Measurements from ENCODE around the gene ESYT2.
A peak's percentile ranks its signal among the peaks of the same experiment; 100 is the strongest.

The ESYT2 gene

GRCh38 chr7:158766570-158767281 lies 62.6 kb downstream of the ESYT2 start:
- DNase-seq (ENCODE audit: low read depth) = no peak

GRCh38 chr7:158765020-158765419 lies 64.3 kb downstream of the ESYT2 start:
- DNase-seq (ENCODE audit: low read depth) = no peak

GRCh38 chr7:158763454-158764033 lies 65.8 kb downstream of the ESYT2 start:
- no peak for DNase-seq (ENCODE audit: low read depth)

DNA sequence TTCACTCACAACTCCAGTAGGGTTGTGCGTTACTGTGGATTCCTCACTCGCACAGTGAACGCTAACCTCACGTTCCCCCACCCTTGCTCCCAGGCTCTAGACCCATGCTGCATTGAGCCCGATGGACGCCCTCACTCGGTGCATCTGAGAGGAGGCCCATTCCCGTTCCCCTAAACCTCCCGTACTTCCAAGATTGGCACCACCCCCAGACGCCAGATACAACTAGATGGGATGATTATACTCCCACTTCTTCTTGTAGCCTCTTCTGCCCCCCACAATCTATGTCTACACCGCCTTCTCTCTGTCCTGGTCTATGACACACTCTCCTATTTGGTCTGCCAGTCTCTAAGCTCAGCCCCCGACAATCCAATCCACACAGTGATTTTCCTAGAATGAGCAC lies 67.4 kb downstream of the ESYT2 start:
- no peak for DNase-seq (ENCODE audit: low read depth)

- no peak for DNase-seq (ENCODE audit: low read depth)
These were observed 68.4 kb downstream of the ESYT2 start for GRCh38 chr7:158760936-158761335.

- no peak for DNase-seq (ENCODE audit: low read depth)
These were observed 68.9 kb downstream of the ESYT2 start for GRCh38 chr7:158760445-158760764.

DNA sequence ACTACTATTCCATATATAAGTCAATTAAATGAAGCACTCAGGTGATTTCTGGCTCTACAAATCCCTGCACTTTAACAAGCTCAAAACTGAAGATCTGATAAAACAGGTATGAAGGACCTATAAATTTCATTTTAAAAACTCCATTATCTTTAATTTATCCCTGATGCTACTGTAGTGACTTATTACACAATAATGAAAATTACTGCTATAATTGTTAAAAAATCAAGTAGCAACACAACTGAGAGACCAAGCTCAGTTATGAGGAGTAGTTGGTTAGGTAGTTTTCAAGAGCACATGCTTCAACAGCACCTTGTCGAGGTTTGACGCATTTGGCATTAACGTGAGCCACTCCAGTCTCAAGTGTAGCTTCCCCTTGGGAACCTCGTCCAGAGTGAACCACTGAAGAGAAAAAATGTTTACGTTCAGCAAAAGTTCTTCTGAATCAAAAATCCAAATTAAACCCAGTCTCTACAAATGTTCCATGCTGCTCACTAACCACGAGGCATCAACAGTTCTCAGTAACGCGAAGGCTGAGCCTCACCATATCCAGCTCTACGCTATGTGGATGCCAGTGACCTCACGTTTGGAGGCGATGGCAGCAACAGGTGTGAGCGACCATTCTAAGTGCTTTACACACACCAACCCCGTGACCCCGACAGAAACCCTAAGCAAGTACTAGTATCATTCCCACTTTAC lies 69.4 kb downstream of the ESYT2 start:
- DNase-seq (ENCODE audit: low read depth) = no peak

GRCh38 chr7:158759245-158759614 lies 70.1 kb downstream of the ESYT2 start:
- DNase-seq (ENCODE audit: low read depth) = no peak

DNA sequence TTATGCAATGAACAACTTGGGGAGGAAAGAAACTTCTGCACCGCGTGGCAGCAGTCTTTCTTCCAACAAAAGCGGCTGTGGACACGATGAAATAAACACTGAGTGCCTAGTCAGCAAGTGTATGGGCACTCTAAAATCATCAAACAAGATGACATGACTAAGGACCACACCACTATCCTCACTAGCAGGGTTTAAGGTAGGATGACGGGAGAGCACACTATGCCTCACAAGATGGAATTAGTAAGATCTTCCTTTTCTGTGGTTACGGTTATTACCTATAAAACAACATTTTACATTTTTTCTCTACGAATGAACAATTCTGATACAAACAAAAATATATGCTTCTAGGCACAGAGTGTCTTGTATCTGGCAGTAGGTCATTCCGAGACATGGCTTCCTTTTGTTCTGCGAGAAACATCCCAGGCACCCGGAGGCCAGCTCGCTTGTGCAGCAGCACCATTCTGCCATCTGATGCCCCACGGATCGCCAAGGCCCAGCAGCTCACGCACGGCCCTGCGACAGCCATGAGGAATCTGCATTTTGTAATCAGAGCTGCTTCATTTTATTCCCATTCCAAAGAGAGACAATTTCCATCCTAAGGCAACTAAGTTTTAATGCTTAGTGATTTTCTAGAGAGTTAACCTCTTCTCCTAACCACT lies 70.6 kb downstream of the ESYT2 start:
- no peak for DNase-seq (ENCODE audit: low read depth)

GRCh38 chr7:158757404-158757989 lies 71.8 kb downstream of the ESYT2 start:
- no peak for DNase-seq (ENCODE audit: low read depth)

GRCh38 chr7:158754746-158755444 lies 74.4 kb downstream of the ESYT2 start:
- DNase-seq (ENCODE audit: low read depth) = peak; percentile 45

- no peak for DNase-seq (ENCODE audit: low read depth)
These were observed 75.4 kb downstream of the ESYT2 start for GRCh38 chr7:158753900-158754299.

- no peak for DNase-seq (ENCODE audit: low read depth)
These were observed 77.6 kb downstream of the ESYT2 start for GRCh38 chr7:158751751-158752150.

- no peak for DNase-seq (ENCODE audit: low read depth)
These were observed 78.1 kb downstream of the ESYT2 start for GRCh38 chr7:158751199-158751598.

DNA sequence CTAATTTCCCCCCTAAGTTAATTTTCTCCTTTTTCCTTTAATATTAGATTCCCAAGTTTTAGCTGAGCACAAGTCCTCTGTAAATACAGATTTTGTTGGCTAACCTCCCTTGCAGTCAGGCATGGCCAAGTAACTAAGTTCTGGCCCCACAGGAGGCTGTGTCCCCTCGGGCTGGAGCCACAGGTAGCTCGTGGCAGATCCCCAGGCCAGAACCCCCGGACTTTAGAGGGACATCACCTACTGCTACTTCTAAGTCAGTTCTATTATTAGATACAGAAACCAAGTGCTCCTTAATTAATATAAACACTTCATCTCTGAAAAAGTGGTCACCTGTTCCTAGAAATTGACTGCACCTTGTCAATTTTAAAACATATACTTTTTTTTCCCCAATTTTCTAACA lies 78.6 kb downstream of the ESYT2 start:
- no peak for DNase-seq (ENCODE audit: low read depth)

- DNase-seq (ENCODE audit: low read depth) = no peak
These were observed 79.9 kb downstream of the ESYT2 start for GRCh38 chr7:158749396-158749795.

DNA sequence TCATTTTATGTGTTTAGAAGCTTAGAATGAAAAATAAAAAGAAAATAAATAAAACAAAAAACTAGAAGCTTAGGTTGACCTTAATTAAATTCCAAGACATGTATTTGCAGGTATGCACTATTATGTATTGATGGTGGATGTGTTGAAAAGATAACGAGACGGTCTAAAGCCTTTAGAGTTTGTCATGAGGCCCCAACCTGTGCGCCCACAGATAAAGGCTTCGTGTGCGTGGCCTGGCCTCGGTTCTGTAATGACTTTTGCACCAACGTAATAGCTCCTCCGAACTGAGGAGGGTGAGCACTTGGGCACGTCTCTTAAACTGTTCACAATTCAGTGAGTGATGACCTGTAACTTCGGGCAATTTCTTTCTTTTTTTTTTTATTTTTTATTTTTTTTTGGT lies 81.0 kb downstream of the ESYT2 start:
- no peak for DNase-seq (ENCODE audit: low read depth)

GRCh38 chr7:158747408-158747807 lies 81.9 kb downstream of the ESYT2 start:
- DNase-seq (ENCODE audit: low read depth) = no peak

DNA sequence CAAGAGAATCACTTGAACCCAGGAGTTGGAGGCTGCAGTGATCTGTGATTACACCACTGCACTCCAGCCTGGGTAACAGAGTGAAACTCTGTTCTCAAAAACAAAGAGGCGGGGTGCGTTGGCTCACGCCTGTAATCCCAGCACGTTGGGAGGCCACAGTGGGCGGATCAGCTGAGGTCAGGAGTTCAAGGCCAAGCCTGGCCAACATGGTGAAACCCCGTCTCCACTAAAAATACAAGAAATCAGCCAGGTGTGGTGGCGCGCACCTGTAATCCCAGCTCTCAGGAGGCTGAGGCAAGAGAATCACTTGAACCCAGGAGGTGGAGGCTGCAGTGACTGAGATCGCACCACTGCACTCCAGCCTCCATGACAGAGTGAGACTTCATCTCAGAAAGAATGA lies 82.4 kb downstream of the ESYT2 start:
- DNase-seq (ENCODE audit: low read depth) = no peak

GRCh38 chr7:158745057-158745715 lies 84.1 kb downstream of the ESYT2 start:
- no peak for DNase-seq (ENCODE audit: low read depth)

DNA sequence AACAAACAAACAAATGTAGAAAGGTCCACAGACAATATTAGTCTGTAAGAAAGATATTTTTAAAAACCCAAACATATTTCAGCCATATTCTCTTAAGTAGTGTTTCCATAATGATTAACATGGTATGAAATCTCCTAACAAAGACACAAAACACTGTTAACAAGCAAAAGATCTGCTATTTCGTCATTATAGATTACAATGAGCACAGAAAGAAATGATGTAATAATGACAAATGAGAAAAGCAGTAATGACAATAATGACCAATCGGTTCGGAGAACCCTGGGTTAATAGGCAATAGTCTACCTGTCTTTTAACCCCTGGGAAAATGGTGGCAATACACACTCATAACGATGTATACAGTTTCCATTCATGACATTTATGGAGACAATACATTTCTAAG lies 85.2 kb downstream of the ESYT2 start:
- DNase-seq (ENCODE audit: low read depth) = no peak

GRCh38 chr7:158743219-158743618 lies 86.1 kb downstream of the ESYT2 start:
- no peak for DNase-seq (ENCODE audit: low read depth)
